Nephron (organoid): ENCODE data around the gene KLHL22.

Source experiments
- H3K27ac Mint-ChIP-seq, 3 experiments: 2 replicates each; pipeline ENCODE4 v1.8.0; 2020; ENCODE audit warnings: mixed read lengths in 3 of 3, mild to moderate bottlenecking in 2 of 3, moderate library complexity in 1 of 3
- H3K27me3 Mint-ChIP-seq: 2 replicates; pipeline ENCODE4 v1.8.0; 2021; ENCODE audit warnings: low read depth, mild to moderate bottlenecking, moderate library complexity, mixed read lengths
- H3K36me3 Mint-ChIP-seq: 2 replicates; pipeline ENCODE4 v1.8.0; 2020; ENCODE audit warnings: low read depth, mixed read lengths
- H3K4me1 Mint-ChIP-seq: 2 replicates; pipeline ENCODE4 v1.8.0; 2020; ENCODE audit warnings: mixed read lengths
- H3K4me3 Mint-ChIP-seq, 3 experiments: 2 replicates each; pipeline ENCODE4 v1.8.0; 2020; ENCODE audit warnings: mild to moderate bottlenecking in 3 of 3, mixed read lengths in 3 of 3, moderate library complexity in 2 of 3
- H3K9me3 Mint-ChIP-seq: 2 replicates; pipeline ENCODE4 v1.8.0; 2020; ENCODE audit warnings: mixed read lengths
- CTCF ChIP-seq, 3 experiments: fragments of 200-600 bp; sonication (generic); IDR thresholded peaks; one replicate each; pipeline ENCODE4 v1.5.0; 2021; ENCODE audit warnings: antibody characterized with exemption in 3 of 3; ENCODE audit not compliant: unreplicated experiment in 3 of 3

Gene KLHL22

GRCh38 chr22:20531404-20532201 is 36.0 kb upstream of the KLHL22 start:
- TF ChIP-seq CTCF (IDR thresholded peaks at IDR 0.05; ENCODE audit: unreplicated experiment in 3 of 3): no peak
- H3K9me3 Mint-ChIP-seq: no peaks in the 10 kb centered on the region
- peaks cover 54% of the 10 kb centered on the region for H3K4me1 Mint-ChIP-seq
- H3K36me3 Mint-ChIP-seq: peaks cover 32% of the 10 kb centered on the region
- no peaks in the 10 kb centered on the region for H3K27me3 Mint-ChIP-seq
- peak overlapping the region in 2 of 3 experiments; percentile 5 to 24 for H3K4me3 Mint-ChIP-seq
- peak overlapping the region; percentile 71 to 93 (median 87) for H3K27ac Mint-ChIP-seq

GRCh38 chr22:20531154-20531403 is 35.5 kb upstream of the KLHL22 start:
- peaks cover 54% of the 10 kb centered on the region for H3K4me1 Mint-ChIP-seq
- H3K27ac Mint-ChIP-seq: peak overlapping the region; percentile 71 to 93 (median 87)
- H3K36me3 Mint-ChIP-seq: peaks cover 34% of the 10 kb centered on the region
- no peaks in the 10 kb centered on the region for H3K9me3 Mint-ChIP-seq
- no peak overlapping the region for H3K4me3 Mint-ChIP-seq
- H3K27me3 Mint-ChIP-seq: no peaks in the 10 kb centered on the region
- TF ChIP-seq CTCF (IDR thresholded peaks at IDR 0.05; ENCODE audit: unreplicated experiment in 3 of 3): no peak

- Mint-ChIP-seq H3K36me3 (peaks cover 34% of the 10 kb centered on the region), H3K9me3 (no peaks in the 10 kb centered on the region), H3K27ac (peak overlapping the region; percentile 87 to 93 (median 91)), H3K27me3 (no peaks in the 10 kb centered on the region), H3K4me3 (peak overlapping the region in 1 of 3 experiments; percentile 32), H3K4me1 (peaks cover 55% of the 10 kb centered on the region)
- TF ChIP-seq CTCF (IDR thresholded peaks at IDR 0.05; ENCODE audit: unreplicated experiment in 3 of 3): no peak
These were observed 35.0 kb upstream of the KLHL22 start for GRCh38 chr22:20530368-20531153.

GRCh38 chr22:20528405-20528978 is 32.9 kb upstream of the KLHL22 start:
- Mint-ChIP-seq H3K9me3 (no peaks in the 10 kb centered on the region), H3K27me3 (no peaks in the 10 kb centered on the region), H3K36me3 (peaks cover 28% of the 10 kb centered on the region), H3K4me1 (peaks cover 56% of the 10 kb centered on the region), H3K4me3 (no peak overlapping the region), H3K27ac (no peak overlapping the region)
- no peak for TF ChIP-seq CTCF (IDR thresholded peaks at IDR 0.05; ENCODE audit: unreplicated experiment in 3 of 3)

GRCh38 chr22:20526628-20527355 is 31.2 kb upstream of the KLHL22 start:
- Mint-ChIP-seq H3K27me3 (no peaks in the 10 kb centered on the region), H3K4me3 (no peak overlapping the region), H3K27ac (peak overlapping the region; percentile 46 to 81 (median 71)), H3K36me3 (peaks cover 34% of the 10 kb centered on the region), H3K9me3 (no peaks in the 10 kb centered on the region), H3K4me1 (peaks cover 54% of the 10 kb centered on the region)
- TF ChIP-seq CTCF (IDR thresholded peaks at IDR 0.05; ENCODE audit: unreplicated experiment in 3 of 3): no peak
